Uterus (tissue), 2 donors: ENCODE results near the gene TMC4.

Source experiments
- CTCF ChIP-seq, 4 experiments: fragments of 200-600 bp in 2 of 4; fragments of 450-650 bp in 2 of 4; sonication (generic) in 2 of 4; IDR thresholded peaks; one replicate each; pipeline ENCODE4 v1.5.1; 2016 to 2019; ENCODE audit warnings: antibody characterized with exemption in 4 of 4, mild to moderate bottlenecking in 2 of 4, moderate library complexity in 1 of 4
- POLR2A ChIP-seq, 2 donors: fragments of 450-650 bp; IDR thresholded peaks; one replicate each; pipeline ENCODE4 v1.6.1; 2016; ENCODE audit warnings: antibody characterized with exemption in 2 of 2, mild to moderate bottlenecking in 1 of 2, moderate library complexity in 1 of 2

GRCh38 chr19:54142166-54142780, 30.7 kb downstream of the TMC4 start:
- TF ChIP-seq CTCF (IDR thresholded peaks at IDR 0.05) (no peak), POLR2A (IDR thresholded peaks at IDR 0.05) (no peak)
